ENCODE data around the gene PRKCB. TPM values are rescaled to one million over a fixed set of nuclear protein-coding genes. Genes with fewer than 3 reads are reported as not detected.

The PRKCB gene
- total RNA-seq, 2 experiments from 2014 or later: 57.5 to 83.8 TPM

- Mint-ChIP-seq H3K27me3 (no peaks in the 10 kb centered on the region), H3K36me3 (ENCODE audit: low read depth) (no peaks in the 10 kb centered on the region), H3K4me1 (peaks cover 28% of the 10 kb centered on the region), H3K27ac (no peak overlapping the region), H3K4me3 (no peak overlapping the region), H3K9me3 (ENCODE audit: low read depth) (no peaks in the 10 kb centered on the region)
- intact Hi-C loops (cut with DNase I, micrococcal nuclease): loop anchor here (1.0 kb wide), 2 partner anchors 182 to 433 kb away; no protein-coding TSS in a partner anchor
- DNase-seq (peak; percentile 63), ATAC-seq (peak; percentile 97)
- CTCF ChIA-PET: interaction anchor here (0.5 to 2.5 kb wide), 38 partner anchors 9 to 1084 kb away, joined by 3 to 29 read pairs (median 4); partner anchors contain the start of gene CACNG3
- POLR2A ChIA-PET: interaction anchor here (0.7 kb wide), 2 partner anchors 182 to 242 kb away, joined by 3 read pairs; no protein-coding TSS in a partner anchor
Observed at GRCh38 chr16:24070851-24071250, 235.1 kb downstream of the PRKCB start.

DNA sequence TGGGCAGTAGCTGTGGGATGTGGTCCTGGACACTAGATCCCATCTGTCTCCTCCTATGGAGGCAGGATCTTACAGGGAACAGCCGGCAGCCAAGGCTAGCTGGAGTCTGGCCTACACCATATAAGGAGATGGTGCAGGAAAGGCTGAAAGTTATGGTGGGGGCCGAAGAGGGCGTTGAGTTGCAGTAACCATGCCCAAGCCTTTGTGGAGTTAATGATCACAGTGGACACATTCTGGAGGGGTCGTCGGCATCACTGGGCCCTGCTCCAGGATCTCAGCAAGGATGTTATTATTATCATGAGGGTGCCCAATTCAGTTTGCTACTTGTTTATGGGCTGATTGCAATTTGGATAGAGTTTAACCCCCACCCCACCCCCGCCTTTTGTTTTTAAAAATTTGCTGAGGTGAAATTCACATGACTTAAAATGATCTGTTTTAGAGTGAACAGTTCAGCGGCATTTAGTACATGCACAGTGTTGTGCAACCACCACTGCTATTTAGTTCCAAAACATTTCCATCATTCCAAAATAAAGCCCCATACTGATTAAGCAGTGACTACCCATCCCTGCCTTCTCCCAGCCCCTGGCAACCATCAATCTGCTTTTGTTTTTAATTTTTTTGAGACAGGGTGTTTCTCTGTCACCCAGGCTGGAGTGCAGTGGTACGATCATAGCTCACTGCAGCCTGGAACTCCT is 236.0 kb downstream of the PRKCB start:
- no peaks in the 10 kb centered on the region for H3K36me3 Mint-ChIP-seq (ENCODE audit: low read depth)
- CTCF ChIA-PET: interaction anchor here (0.6 to 2.5 kb wide), 17 partner anchors 8 to 461 kb away, joined by 3 to 29 read pairs (median 5); partner anchors contain the start of gene CACNG3
- no peaks in the 10 kb centered on the region for H3K27me3 Mint-ChIP-seq

GRCh38 chr16:24073321-24073720 is 237.5 kb downstream of the PRKCB start:
- POLR2A ChIA-PET: no interaction called here
- H3K4me3 Mint-ChIP-seq: no peak overlapping the region
- peaks cover 40% of the 10 kb centered on the region for H3K4me1 Mint-ChIP-seq
- CTCF ChIA-PET: interaction anchor here (0.6 to 1.7 kb wide), 2 partner anchors 14 to 180 kb away, joined by 3 to 10 read pairs; no protein-coding TSS in a partner anchor
- no peak overlapping the region for H3K27ac Mint-ChIP-seq
- H3K36me3 Mint-ChIP-seq (ENCODE audit: low read depth): no peaks in the 10 kb centered on the region
- no peaks in the 10 kb centered on the region for H3K9me3 Mint-ChIP-seq (ENCODE audit: low read depth)
- intact Hi-C loops (cut with DNase I, micrococcal nuclease): no loop called here
- no peak for ATAC-seq
- no peak for DNase-seq
- H3K27me3 Mint-ChIP-seq: no peaks in the 10 kb centered on the region

More for the DNA sequence above, 236.0 kb downstream of the PRKCB start:
- intact Hi-C loops (cut with DNase I, micrococcal nuclease): loop anchor here (1.0 kb wide), 2 partner anchors 181 to 432 kb away; no protein-coding TSS in a partner anchor
- POLR2A ChIA-PET: no interaction called here
- Mint-ChIP-seq H3K4me1 (peaks cover 38% of the 10 kb centered on the region), H3K9me3 (ENCODE audit: low read depth) (no peaks in the 10 kb centered on the region), H3K4me3 (no peak overlapping the region), H3K27ac (no peak overlapping the region)
- no peak for ATAC-seq
- DNase-seq: no peak

- Mint-ChIP-seq H3K27me3 (no peaks in the 10 kb centered on the region), H3K4me1 (peaks cover 40% of the 10 kb centered on the region), H3K36me3 (ENCODE audit: low read depth) (no peaks in the 10 kb centered on the region), H3K9me3 (ENCODE audit: low read depth) (no peaks in the 10 kb centered on the region), H3K4me3 (no peak overlapping the region), H3K27ac (peak overlapping the region; percentile 21)
- ATAC-seq (no peak), DNase-seq (no peak)
- ChIA-PET CTCF (no interaction called here), POLR2A (interaction anchor here (0.7 kb wide), 1 partner anchor 288 kb away, joined by 3 read pairs; no protein-coding TSS in a partner anchor)
- intact Hi-C loops (cut with DNase I, micrococcal nuclease): no loop called here
Observed at GRCh38 chr16:24074574-24074973, 238.8 kb downstream of the PRKCB start.

GRCh38 chr16:24075302-24075701 is 239.5 kb downstream of the PRKCB start:
- H3K9me3 Mint-ChIP-seq (ENCODE audit: low read depth): no peaks in the 10 kb centered on the region
- H3K27me3 Mint-ChIP-seq: no peaks in the 10 kb centered on the region
- CTCF ChIA-PET: no interaction called here
- no peaks in the 10 kb centered on the region for H3K36me3 Mint-ChIP-seq (ENCODE audit: low read depth)
- DNase-seq (no peak), ATAC-seq (no peak)
- peaks cover 38% of the 10 kb centered on the region for H3K4me1 Mint-ChIP-seq
- no peak overlapping the region for H3K27ac Mint-ChIP-seq
- no peak overlapping the region for H3K4me3 Mint-ChIP-seq
- POLR2A ChIA-PET: no interaction called here
- intact Hi-C loops (cut with DNase I, micrococcal nuclease): no loop called here

DNA sequence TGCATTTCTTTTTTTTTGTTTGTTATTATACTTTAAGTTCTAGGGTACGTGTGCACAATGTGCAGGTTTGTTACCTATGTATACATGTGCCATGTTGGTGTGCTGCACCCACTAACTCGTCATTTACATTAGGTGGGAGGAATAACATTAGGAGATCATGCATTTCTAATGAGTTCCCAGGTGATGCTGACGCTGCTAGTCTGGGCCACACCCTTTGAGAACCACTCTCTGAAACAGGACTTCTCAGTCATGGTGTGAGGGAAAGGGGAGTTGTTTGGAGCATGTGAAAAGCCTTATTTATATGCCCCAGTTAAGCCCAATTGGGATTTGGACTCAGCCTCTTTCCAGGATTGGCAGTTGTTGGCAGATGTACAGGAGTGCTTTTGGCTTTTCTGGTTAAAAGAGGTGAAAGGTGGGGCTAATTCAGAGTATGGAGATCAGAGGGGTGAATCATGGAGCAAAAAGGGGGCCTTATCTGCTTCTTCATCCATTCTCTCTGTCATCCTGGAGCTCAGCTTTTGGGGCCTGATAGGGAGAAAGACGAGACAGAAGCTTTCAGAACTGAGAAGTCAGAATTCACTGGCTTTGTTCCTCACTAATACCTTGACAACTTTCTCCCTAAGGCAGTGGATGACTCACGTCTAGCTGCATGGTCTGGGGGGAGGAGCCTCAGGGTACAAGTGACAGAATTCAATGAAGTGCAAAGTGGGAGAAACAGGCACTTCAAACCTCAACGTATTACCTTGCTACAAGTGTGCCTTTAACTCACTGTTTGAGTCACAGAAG is 240.3 kb downstream of the PRKCB start:
- peak; percentile 51 for DNase-seq
- H3K9me3 Mint-ChIP-seq (ENCODE audit: low read depth): no peaks in the 10 kb centered on the region
- intact Hi-C loops (cut with DNase I, micrococcal nuclease): loop anchor here in 1 of 2 experiments (1.0 kb wide), 1 partner anchor 114 kb away; no protein-coding TSS in a partner anchor
- peaks cover 33% of the 10 kb centered on the region for H3K4me1 Mint-ChIP-seq
- CTCF ChIA-PET: interaction anchor here (0.6 to 1.0 kb wide), 4 partner anchors 168 to 566 kb away, joined by 3 to 4 read pairs (median 3); partner anchors contain the start of gene GGA2
- H3K27me3 Mint-ChIP-seq: no peaks in the 10 kb centered on the region
- POLR2A ChIA-PET: no interaction called here
- no peak overlapping the region for H3K4me3 Mint-ChIP-seq
- peak; percentile 92 for ATAC-seq
- H3K36me3 Mint-ChIP-seq (ENCODE audit: low read depth): no peaks in the 10 kb centered on the region
- H3K27ac Mint-ChIP-seq: no peak overlapping the region

DNA sequence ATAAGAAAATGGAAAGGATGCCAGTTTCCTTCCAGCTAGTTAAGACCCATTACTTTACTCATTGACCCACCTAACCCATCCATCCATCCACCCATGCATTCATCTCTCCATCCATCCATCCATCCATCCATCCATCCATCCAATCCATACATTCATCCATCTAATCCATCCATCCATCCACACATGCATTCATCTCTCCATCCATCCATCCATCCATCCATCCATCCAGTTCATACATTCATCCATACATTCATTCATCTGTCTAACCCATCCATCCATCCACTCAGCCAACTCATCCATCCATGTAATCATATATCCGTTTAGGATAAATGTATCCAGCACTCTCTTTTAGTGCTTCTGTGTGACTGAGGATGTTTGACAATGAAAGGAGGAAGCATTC is 241.5 kb downstream of the PRKCB start:
- H3K36me3 Mint-ChIP-seq (ENCODE audit: low read depth): no peaks in the 10 kb centered on the region
- ATAC-seq (no peak), DNase-seq (no peak)
- intact Hi-C loops (cut with DNase I, micrococcal nuclease): no loop called here
- no peaks in the 10 kb centered on the region for H3K27me3 Mint-ChIP-seq
- H3K27ac Mint-ChIP-seq: no peak overlapping the region
- H3K4me1 Mint-ChIP-seq: peaks cover 29% of the 10 kb centered on the region
- no peaks in the 10 kb centered on the region for H3K9me3 Mint-ChIP-seq (ENCODE audit: low read depth)
- ChIA-PET CTCF (no interaction called here), POLR2A (no interaction called here)
- no peak overlapping the region for H3K4me3 Mint-ChIP-seq

DNA sequence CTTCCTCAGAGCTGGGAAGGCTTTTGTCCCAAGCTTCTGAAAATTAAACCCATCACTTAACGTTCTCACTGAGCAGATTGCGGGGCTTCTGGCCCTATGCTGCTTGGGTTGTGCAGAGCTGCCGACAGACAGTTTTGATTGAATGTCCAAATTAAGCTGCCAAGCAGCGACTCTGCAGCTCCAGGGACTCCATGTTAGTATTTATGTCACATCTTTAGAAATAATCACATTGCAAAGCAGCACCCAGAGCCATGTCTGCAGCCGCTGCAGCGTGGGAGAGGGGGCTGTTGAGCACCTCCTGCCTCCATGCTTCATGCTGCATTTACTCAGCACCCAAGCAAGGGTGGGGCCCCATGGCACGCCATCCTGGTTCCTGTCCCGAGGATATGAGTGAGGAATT is 242.2 kb downstream of the PRKCB start:
- DNase-seq (no peak), ATAC-seq (no peak)
- Mint-ChIP-seq H3K27me3 (no peaks in the 10 kb centered on the region), H3K36me3 (ENCODE audit: low read depth) (no peaks in the 10 kb centered on the region), H3K9me3 (ENCODE audit: low read depth) (no peaks in the 10 kb centered on the region), H3K4me1 (peaks cover 23% of the 10 kb centered on the region), H3K4me3 (no peak overlapping the region), H3K27ac (no peak overlapping the region)
- intact Hi-C loops (cut with DNase I, micrococcal nuclease): no loop called here
- ChIA-PET CTCF (interaction anchor here (1.1 kb wide), 1 partner anchor 427 kb away, joined by 4 read pairs; no protein-coding TSS in a partner anchor), POLR2A (no interaction called here)

DNA sequence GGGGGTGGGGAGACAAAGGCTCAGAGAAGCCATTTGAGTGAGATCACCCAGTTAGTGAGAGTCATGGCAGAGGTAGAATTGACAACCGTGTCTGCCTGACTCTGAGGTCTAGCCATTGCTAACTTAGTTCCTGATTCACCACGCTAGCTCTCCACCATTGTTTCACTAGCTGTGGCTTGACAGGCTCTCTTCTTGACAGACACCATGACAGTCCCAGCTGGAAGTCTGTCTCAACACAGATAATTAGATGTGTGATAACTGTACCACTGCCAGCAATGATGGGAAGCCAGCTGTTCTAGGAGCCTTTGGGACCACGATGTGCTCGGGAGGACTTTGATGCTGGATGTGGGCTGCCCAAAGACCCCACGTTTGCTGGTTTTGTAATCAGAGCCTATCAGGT is 249.9 kb downstream of the PRKCB start:
- Mint-ChIP-seq H3K36me3 (ENCODE audit: low read depth) (peaks cover 29% of the 10 kb centered on the region), H3K4me3 (no peak overlapping the region), H3K4me1 (peaks cover 2% of the 10 kb centered on the region), H3K27me3 (no peaks in the 10 kb centered on the region), H3K9me3 (ENCODE audit: low read depth) (peaks cover 15% of the 10 kb centered on the region), H3K27ac (no peak overlapping the region)
- POLR2A ChIA-PET: no interaction called here
- intact Hi-C loops (cut with DNase I, micrococcal nuclease): no loop called here
- CTCF ChIA-PET: interaction anchor here (0.6 to 0.8 kb wide), 2 partner anchors 167 to 282 kb away, joined by 3 read pairs; no protein-coding TSS in a partner anchor
- ATAC-seq (no peak), DNase-seq (no peak)

DNA sequence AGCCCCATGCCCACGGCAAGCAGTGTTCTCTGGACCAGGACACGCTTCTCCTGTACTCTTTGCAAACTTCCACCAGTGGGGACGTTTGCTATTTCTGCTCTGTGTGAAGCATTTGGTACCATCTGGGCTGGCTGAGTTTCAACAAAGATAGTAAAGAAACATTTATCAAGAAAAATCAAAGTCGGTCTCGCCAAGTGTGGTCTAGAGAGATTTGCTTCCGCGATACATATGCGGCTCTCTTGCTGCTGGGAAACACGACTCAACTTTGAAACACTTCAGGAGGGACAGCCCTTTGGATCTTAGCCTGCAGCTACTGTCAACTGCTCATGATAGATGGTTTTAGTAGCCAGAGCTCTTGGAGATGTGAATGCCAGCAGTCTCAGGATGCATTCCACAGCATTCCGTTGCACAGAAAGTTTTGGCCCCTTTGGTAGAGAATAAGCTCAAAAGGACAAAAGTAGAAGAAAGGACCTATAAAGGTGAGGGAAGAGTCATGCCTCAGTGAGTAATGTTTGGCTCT is 252.2 kb downstream of the PRKCB start:
- ATAC-seq (no peak), DNase-seq (no peak)
- H3K4me1 Mint-ChIP-seq: peaks cover 12% of the 10 kb centered on the region
- H3K9me3 Mint-ChIP-seq (ENCODE audit: low read depth): peaks cover 25% of the 10 kb centered on the region
- H3K27me3 Mint-ChIP-seq: no peaks in the 10 kb centered on the region
- POLR2A ChIA-PET: no interaction called here
- intact Hi-C loops (cut with DNase I, micrococcal nuclease): no loop called here
- H3K36me3 Mint-ChIP-seq (ENCODE audit: low read depth): peaks cover 49% of the 10 kb centered on the region
- CTCF ChIA-PET: interaction anchor here (0.7 to 1.1 kb wide), 3 partner anchors 11 to 34 kb away, joined by 3 read pairs; no protein-coding TSS in a partner anchor
- no peak overlapping the region for H3K4me3 Mint-ChIP-seq
- no peak overlapping the region for H3K27ac Mint-ChIP-seq

DNA sequence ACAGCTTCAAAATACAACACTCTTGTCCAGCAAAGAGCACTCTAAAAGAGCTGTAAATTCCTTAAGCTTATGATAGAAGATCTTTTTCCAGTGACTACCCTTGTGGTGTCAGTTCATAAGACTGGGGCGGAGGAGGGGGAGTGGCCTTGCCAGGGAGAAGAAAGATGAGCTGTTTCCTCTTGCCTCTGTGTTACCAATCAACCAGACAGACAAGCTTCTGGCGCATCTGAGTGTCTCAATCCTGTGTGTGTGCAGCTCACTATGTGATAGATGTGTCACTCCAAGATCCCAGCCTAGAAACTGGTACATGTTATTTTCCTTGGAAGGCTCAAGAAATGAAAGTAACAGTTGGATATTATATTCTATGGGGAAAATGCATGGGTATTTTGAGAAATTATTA is 253.0 kb downstream of the PRKCB start:
- H3K4me3 Mint-ChIP-seq: no peak overlapping the region
- intact Hi-C loops (cut with DNase I, micrococcal nuclease): no loop called here
- H3K9me3 Mint-ChIP-seq (ENCODE audit: low read depth): peaks cover 25% of the 10 kb centered on the region
- no peak for ATAC-seq
- H3K4me1 Mint-ChIP-seq: peaks cover 14% of the 10 kb centered on the region
- H3K27ac Mint-ChIP-seq: no peak overlapping the region
- DNase-seq: peak; percentile 22
- CTCF ChIA-PET: interaction anchor here (0.7 to 1.1 kb wide), 3 partner anchors 10 to 35 kb away, joined by 3 read pairs; no protein-coding TSS in a partner anchor
- H3K36me3 Mint-ChIP-seq (ENCODE audit: low read depth): peaks cover 52% of the 10 kb centered on the region
- no peaks in the 10 kb centered on the region for H3K27me3 Mint-ChIP-seq
- POLR2A ChIA-PET: no interaction called here
